Adipose tissue (tissue), 3 donors: ENCODE results near the gene CKM. TPM values are rescaled to one million over a fixed set of nuclear protein-coding genes. Genes with fewer than 3 reads are reported as not detected.
"Not testable (repeated sequence)": the region's sequence is repeated elsewhere in the genome, so short reads cannot be mapped to it uniquely, and the experiment has no call there.

Source experiments
- H3K27ac ChIP-seq: one replicate; pipeline ENCODE4 v1.5.1; 2013; ENCODE audit warnings: low read depth, low read length
- WGBS, 3 donors: extraction: QIAGEN DNeasy Blood & Tissue Kit; methylation state at CpG; one replicate each; pipeline ENCODE4 v1.1.7; 2013; 5-methylcytosine and 5-hydroxymethylcytosine counted together
- polyA plus RNA-seq, 3 donors: library from polyadenylated mRNA; stranded (reverse); fragments of 200-250 nt; gene quantifications; one replicate each; pipeline ENCODE4 v1.2.3, GENCODE V29; 2013
- donor health status: healthy with polysubstance abuse.
- donor health status: Bipolar disorder and iron deficiency.
- donor health status: healthy.

Gene CKM
- polyA plus RNA-seq, 3 donors: 2.9 to 12.5 (median 9.2) TPM

DNA sequence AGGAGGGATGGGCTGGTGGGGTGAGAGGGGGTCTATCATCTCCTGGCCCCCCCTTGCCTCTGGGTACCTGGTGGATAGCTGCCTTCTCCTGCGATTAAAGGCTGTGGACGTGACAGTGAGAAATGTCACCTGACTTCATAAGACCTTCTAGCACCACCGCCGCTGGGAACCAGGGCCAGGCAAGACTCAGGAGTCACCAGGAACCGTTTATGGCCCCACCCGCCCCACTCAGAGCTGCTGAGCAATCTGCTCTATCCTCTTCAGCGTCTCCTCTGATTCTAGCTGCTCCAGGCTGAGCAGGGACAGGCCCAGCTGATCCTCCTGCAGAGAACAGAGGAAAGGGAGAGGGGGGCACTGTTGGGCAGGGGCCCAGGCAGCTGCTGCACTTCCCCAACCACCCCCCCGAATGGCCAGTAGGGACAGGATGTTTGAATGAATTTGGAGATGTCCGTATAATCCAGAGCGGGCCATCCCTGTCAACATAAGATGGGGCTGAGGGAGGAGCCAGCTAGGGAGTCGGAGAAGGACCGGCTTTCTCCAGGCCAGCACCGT is 28.8 kb upstream of the CKM start:
- no peak overlapping the region for H3K27ac ChIP-seq
- WGBS, 3 donors: 72 to 82% (median 81%) methylated on average over 13 of the region's 13 CpGs

DNA sequence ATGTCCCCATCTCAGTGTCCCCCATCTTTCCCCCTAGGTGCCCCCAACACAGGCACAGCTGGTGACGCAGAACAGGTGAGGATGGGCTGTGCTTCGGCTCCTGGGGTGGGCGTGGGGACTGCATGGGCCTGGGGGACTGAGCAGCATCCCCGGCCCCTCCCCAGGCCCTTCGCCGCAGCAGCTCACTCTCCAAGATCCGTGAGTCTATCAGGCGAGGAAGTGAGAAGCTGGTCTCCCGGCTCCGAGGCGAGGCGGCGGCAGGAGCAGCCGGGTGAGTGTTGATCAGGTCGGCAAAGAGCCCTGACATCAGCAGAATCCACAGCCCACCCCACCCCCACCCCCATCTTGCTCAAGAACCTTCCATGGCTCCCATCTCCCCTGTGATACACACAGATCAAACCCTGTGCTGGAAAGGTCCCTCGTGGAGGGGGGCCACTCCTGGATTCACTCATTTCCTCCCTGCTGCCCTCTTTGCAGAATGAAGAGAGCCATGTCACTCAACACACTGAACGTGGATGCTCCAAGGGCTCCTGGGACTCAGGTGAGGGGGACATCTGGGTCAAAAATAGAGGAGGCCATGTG is 27.9 kb upstream of the CKM start:
- no peak overlapping the region for H3K27ac ChIP-seq
- WGBS, 3 donors: 87 to 90% (median 87%) methylated on average over 11 to 17 of the region's 17 CpGs

DNA sequence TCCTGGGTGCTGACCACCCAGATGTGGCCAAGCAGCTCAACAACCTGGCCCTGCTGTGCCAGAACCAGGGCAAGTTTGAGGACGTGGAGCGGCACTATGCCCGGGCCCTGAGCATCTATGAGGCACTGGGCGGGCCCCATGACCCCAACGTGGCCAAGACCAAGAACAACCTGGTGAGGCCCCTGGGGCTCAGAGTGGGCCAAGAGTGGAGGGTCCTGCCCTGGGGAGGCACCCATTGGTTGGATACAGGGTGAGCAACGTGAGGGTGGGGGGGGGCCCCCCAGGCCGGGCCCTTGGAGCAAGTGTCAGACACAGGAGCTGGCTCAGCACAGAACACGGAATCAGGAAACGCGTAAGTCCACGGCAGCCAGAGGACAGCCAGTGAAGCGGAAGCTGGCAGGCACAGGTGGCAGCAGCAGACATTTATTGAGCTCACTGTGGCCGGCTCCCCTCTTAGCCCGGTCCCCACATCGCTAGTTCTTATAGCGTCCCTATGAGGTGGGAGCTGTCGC is 26.8 kb upstream of the CKM start:
- H3K27ac ChIP-seq: no peak overlapping the region
- 86 to 90% (median 90%) methylated on average over 17 of the region's 17 CpGs for WGBS, 3 donors

DNA sequence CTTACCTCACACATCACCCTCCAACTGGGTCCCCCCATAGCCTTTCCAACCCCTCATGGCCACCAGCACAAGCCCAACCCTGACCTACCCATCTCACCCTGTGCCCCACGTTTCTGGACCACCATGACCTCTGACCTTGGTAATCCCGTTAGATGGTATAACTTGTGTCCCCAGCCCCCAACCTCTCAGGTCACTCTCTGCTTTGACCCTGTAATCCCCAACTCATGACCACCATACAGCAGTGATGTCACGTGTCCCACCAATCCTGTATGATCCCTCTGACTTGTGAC is 26.4 kb upstream of the CKM start:
- 47 to 78% (median 77%) methylated on average over 3 of the region's 3 CpGs for WGBS, 3 donors
- H3K27ac ChIP-seq: no peak overlapping the region

DNA sequence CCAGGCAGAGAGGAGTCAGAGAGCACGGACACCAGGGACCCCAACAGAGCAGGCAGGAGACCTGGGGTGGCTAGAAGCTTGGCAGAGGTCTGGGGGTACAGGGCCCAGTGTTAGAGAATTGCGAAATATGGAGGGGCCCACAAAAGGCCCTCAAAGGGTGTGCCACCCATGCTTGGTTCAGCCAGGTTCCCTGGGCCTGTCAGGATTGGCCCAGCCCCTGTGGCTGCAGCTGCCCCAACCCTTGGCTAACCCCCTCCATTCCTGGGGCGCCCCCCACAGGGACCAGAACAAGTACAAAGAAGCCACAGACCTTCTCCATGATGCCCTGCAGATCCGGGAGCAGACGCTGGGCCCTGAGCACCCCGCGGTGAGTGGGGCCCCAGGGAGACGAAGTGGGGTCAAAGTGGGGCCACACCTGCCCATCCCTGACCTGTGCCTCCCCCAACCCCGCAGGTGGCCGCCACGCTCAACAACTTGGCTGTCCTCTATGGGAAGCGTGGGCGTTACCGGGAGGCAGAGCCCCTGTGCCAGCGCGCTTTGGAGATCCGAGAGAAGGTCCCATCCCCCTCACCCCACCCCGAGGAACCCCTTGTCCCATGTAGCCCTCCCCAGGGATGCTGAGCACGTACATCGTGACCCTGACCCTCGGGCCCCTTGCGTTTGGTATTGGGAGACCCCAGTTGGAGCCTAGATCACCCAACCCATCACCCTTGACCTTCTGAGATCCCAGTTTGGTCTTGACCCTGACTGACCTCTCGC is 25.9 kb upstream of the CKM start:
- H3K27ac ChIP-seq: no peak overlapping the region
- 71 to 77% (median 76%) methylated on average over 23 of the region's 23 CpGs for WGBS, 3 donors

DNA sequence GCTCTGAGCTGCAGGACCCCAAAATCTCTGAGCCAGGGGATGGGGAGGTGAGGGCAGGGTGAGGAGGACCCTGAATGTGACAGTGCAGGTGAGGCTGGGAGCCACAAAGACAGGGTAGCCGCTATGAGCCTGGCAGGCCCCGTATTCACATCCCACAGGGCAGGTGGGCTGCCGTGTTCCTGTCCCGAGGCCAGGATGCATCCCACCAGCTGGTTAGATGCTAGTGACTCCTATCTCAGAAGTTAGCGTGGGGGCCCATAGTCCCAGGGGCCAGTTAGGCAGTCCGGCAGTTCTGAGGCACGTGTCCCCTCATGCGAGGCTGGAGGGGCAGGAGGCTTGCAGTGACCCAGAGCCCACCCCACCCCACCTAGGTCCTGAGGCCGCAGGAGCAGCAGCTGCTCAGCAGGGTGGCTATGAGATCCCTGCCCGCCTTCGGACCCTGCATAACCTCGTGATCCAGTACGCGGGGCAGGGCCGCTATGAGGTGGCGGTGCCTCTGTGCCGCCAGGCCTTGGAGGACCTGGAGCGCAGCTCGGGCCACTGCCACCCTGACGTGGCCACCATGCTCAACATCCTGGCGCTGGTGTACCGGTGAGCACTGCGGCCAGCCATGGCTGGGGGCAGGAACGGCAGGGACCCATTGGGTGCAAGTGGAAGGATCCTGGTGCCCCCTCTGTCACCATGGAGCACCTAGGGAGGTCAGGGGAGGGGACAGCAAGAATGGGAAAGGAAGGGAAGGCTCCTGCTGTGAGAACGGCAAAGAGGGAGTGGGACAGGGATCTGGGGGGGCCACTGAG is 25.1 kb upstream of the CKM start:
- no peak overlapping the region for H3K27ac ChIP-seq
- WGBS, 3 donors: 68 to 71% (median 71%) methylated on average over 25 of the region's 25 CpGs

DNA sequence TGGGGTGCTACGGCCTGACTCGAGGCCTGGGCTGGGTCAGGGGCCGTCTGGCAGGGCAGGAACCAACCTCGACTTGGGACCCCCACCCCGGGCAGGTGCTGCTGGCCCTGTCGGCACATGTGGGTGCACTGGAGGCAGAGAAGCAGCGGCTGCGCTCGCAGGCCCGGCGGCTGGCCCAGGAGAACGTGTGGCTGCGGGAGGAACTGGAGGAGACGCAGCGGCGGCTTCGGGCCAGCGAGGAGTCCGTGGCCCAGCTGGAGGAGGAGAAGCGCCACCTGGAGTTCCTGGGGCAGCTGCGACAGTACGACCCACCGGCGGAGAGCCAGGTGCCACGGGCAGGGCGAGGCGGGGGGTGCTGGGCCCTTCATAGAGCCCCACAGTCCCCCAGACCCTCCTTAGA is 23.8 kb upstream of the CKM start:
- H3K27ac ChIP-seq: no peak overlapping the region
- 32 to 39% (median 35%) methylated on average over 26 to 27 of the region's 27 CpGs for WGBS, 3 donors

DNA sequence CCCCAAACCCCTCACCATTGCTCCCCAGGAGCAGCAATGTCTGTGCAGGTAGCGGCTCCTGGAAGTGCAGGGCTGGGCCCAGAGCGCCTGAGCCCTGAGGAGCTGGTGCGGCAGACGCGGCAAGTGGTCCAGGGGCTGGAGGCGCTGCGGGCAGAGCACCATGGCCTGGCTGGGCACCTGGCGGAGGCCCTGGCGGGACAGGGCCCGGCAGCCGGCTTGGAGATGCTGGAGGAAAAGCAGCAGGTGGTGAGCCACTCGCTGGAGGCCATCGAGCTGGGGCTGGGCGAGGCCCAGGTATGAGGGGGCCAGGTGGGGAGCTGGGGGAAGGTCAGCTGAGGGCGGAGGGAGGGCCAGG is 22.8 kb upstream of the CKM start:
- 80 to 89% (median 83%) methylated on average over 15 of the region's 15 CpGs for WGBS, 3 donors

DNA sequence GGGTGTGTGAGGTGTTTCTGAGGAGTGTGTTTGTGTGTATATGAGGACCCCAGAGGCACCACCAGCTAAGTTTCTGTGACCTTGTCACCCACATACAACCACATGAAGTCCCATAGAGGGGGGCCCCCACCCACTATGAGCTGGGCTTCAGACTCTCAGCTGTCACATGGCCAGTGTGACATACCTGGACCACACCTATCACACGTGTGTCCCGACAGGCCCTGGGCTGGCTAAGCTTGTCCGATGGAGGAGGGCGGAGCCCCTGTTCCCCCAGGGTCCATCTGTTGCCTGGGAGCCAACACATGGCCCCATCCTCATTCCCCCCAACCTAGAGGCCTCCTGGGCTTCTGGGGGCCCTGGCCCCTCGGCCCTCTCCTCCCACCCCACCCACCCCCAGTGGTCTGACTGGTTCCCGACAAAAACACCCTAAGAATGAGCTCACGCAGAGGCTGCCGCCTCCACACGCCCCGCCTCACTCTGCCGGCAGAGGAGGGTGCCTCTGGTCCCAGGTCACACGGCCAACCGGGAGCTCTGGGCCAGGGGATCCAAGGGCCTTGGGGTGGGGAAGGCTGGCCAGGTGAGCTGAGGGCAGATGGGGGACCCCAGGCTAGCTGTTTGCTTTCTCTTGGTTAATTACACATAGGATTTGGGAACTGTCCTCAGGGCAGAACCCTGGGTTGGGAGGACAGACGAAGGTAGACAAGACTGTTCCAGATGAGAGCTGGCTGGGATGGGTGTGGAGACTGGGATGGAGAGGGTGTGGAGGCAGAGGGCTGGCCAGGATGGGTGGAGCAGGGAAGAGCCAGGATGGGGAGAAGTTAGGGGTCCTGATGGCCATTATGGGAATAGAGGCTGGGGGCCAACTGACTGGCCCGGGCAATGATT is 22.2 kb upstream of the CKM start:
- no peak overlapping the region for H3K27ac ChIP-seq
- WGBS, 3 donors: 53 to 54% (median 53%) methylated on average over 15 of the region's 15 CpGs

More for the DNA sequence above, 22.8 kb upstream of the CKM start:
- no peak overlapping the region for H3K27ac ChIP-seq

DNA sequence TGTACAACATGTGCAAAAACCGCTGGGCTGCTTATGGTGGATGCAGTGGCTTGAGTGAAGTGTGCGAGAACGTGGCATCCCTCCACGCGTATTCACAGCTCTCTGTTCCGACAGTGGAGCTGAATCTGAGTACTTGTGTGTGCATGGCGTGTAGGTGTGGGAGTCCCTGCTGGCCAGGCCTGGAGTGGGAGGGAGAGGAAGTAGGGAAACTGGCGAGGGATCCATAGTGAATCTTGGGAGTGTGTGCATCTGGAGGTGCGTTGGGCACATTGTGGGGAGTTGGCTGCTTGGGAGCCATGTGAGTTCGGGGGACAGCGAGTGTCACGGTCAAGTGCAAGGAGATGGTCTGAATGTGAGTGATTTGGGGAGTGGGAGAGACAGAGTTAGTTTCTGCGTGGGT is 20.2 kb upstream of the CKM start:
- 77 to 80% (median 77%) methylated on average over 13 of the region's 13 CpGs for WGBS, 3 donors
- no peak overlapping the region for H3K27ac ChIP-seq

DNA sequence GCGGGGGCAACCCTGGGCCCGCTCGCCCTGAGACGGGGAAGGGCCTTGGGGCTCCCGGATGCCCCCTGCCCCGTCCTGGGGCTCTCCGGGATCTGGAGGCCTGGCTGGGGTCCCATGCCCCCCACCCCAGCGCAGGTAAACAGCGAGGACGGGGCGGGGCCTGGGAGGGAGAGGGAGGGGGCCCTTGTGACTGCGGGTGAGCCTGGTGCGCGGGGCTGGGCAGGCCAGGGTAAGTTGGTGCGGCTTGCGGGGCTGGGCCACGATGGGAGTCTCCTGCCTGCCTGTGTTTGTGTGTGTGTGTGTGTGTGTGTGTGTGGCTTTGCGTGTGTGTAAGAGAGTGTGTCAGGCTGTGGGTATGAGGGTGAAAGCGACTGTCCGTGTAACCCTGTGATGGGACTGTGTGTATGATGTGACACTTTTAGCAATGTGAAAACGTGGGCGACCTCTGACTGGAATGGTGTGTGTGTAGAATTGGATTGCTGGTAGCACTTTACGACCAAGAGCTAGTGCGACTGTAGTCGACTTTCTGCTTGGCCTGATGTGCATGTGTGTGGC is 18.3 kb upstream of the CKM start:
- WGBS, 3 donors: 7 to 18% (median 16%) methylated on average over 19 to 25 of the region's 25 CpGs
- H3K27ac ChIP-seq: no peak overlapping the region

DNA sequence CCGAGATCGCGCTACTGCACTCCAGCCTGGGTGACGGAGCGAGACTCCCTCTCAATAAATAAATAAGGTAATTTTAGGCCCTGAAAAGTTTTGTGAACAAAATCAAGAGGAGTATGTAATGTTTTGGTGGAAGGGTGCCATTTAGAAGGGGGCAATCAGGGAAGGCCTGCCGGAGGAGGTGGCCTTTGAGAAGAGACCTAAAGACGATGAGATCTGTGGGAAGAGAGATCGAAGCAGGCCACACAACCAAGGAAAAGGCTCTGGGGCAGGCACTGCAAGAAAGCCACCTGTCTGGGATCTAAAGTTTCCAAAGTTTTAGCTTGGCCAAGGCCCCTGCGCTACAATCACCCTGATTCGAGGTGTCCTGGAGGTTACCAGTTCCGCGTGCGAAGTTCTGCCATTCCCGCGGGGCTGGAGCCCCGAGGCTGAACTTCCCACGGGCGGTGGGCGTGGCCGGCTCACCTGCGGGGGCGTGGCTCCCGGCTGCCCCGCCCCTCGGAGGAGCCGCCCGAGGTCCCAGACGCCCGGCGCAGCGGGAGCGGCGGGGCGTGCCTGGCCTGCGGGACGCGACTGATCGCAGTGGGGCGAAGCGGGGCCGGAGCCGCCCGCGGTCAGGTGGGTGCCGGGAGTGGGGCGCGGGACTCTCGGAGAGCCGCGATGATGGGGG is 17.7 kb upstream of the CKM start, which contains the start of gene KLC3:
TSS of gene KLC3 (plus strand) at position 519 of the 667 bp plus-strand sequence. CDS start 4,792 bp downstream, outside the sequence.
- WGBS, 3 donors: 10 to 12% (median 11%) methylated on average over 49 to 50 of the region's 50 CpGs
- no peak within 1 kb of the TSS for H3K27ac ChIP-seq

DNA sequence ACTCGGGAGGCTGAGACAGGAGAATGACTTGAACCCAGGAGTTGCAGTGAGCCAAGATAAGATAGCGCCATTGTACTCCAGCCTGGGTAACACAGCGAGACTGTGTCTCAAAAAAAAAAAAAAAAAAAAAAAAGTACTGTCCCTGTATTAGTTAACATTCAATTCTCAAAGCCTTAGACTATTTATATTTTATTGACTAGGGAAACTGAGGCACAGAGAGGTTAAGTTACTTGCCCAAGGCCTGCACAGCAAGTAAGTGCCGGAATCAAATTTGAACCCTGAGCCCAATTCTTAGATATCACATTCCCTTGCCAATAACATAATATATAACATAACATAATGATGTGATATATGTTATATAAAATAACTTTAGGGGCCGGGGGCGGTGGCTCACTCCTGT is 17.0 kb upstream of the CKM start:
- WGBS, 3 donors: 77 to 90% (median 83%) methylated on average over 6 of the region's 6 CpGs
- H3K27ac ChIP-seq: no peak overlapping the region

DNA sequence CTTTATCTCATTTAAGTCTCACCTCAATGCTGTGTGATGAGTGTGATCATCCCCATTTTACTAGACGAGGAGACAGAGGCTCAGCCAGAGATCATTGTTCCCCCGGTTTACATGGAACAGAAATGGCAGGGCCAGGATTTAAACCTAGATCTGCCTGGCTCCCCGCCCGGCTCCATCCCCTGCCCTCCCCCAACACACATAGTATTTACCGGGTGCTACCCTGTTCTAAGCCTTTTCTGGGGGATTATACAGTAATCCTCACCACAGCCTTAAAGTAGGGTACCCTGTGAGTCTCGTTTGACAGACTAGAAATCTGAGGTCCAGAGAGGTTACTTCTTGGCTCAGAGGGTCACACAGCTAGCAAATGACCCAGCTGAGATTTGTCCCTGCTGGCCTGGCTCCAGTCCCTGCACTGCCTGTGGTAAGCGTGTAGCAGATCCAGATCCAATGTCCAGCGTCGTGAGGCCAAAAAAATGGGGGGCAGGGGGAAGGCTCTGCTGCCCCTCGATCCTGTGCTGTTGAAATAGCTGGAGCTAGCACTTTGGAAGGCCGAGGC is 14.1 kb upstream of the CKM start:
- H3K27ac ChIP-seq: no peak overlapping the region
- 60 to 67% (median 63%) methylated on average over 11 of the region's 11 CpGs for WGBS, 3 donors

DNA sequence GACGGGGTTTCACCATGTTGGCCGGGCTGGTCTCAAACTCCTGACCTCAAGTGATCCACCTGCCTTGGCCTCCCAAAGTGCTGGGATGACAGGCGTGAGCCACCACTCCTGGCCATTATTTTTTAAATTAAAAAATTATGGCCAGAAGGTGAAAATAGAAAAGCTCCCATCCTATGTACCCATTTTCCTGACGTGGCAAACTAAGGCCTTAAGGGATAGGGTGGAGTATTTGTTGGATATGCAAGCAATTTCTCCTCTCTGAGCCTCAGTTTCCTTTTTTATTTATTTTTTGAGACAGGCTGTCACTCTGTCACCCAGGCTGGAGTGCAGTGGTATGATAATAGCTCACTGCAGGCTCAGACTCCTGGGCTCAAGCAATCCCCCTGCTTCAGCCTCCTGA is 12.2 kb upstream of the CKM start:
- 77 to 95% (median 87%) methylated on average over 4 of the region's 4 CpGs for WGBS, 3 donors
- not testable (repeated sequence) for H3K27ac ChIP-seq

DNA sequence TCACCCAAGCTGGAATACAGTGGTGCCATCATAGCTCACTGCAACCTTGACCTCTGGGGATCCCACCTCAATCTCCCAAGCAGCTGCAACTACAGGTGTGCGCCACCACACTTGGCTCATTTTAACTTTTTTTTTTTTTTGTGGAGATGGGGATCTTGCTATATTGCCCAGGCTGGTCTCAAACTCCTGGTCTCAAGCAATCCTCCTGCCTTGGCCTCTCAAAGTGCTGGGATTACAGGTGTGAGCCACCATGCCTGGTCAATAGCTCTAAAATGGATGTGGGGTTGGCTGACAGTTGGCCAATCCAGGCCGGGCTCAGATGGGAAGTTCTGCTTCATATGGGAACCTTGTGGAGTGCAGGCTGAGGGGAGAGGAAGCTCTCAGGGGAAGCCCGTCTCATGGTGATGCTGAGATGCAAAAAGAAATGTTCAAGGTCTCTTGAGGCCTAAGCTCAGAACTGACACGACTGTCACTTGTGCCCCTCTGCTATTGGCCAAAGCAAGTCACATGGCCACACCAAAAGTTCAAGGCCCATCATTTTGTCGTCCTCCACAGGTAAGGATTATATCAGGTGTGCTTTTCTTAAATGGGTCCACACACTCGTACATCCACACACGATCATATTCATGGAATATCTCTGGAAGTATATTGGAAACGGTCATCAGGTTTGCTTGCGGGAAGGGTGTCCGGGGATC is 11.1 kb upstream of the CKM start:
- WGBS, 3 donors: 76 to 85% (median 79%) methylated on average over 10 of the region's 10 CpGs
- no peak overlapping the region for H3K27ac ChIP-seq

DNA sequence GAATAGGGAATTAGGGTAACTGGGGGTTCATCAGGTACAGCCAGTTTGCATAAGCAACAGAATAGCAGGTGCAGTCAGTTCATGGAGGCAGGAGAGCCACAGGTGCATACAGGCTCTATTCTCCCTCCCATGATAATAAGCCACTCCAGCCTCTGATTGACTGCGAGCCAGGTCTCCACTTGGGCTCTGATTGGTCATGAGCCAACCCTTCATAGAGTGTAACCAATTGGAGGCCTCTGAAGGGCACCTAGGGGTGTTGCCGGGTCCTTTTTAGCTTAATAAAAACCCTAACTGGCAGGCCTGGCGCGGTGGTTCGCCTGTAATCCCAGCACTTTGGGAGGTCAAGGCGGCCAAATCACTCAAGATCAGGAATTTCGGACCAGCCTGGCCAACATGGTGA is 8.7 kb upstream of the CKM start:
- H3K27ac ChIP-seq: no peak overlapping the region
- WGBS, 3 donors: 80 to 93% (median 91%) methylated on average over 7 of the region's 7 CpGs
